GM19324 (cell line): ENCODE results near the gene DHRSX.
"Not testable (repeated sequence)": the region's sequence is repeated elsewhere in the genome, so short reads cannot be mapped to it uniquely, and the experiment has no call there.

Source experiments
- ATAC-seq: cut with Tn5 transposase; IDR thresholded peaks from one replicate; pipeline ENCODE4 v1.9.1; 2021; ENCODE audit warnings: mild to moderate bottlenecking, moderate library complexity; ENCODE audit not compliant: unreplicated experiment, low FRiP score

Gene DHRSX

DNA sequence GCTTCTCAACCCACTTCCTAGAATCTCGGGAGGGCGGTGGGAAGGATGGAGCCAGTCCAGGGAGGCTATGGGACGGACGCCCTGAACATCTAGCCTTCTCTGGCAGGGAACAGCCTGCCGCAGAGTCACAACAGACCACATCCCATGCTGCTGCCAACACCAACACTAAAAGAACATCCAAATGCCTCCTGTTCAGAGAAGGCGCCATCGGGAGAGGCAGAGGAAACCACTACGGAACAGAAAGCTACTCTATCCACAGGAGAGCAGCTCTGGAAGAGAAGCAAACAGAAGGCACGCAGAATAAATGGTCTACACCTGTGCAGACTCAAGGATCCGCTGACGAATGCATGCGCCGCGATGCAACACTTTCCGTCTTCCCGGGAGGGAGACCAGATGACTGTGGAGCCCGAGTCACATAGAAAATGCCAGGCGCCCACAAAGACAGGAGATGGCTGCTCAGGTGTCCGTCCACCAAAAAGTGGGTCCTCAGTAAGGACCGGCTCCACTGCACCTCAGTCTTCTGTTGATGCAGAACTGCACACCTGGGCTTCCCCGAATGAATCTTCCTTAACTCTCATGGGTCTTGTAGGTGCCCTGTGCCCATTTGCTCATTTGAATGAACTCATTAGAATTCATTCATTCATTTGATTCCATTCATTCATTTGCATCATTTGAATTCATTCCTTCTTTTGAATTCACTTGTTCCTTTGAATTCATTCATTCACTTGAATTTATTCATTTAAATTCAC is 217.5 kb downstream of the DHRSX start:
- ATAC-seq = no peak

DNA sequence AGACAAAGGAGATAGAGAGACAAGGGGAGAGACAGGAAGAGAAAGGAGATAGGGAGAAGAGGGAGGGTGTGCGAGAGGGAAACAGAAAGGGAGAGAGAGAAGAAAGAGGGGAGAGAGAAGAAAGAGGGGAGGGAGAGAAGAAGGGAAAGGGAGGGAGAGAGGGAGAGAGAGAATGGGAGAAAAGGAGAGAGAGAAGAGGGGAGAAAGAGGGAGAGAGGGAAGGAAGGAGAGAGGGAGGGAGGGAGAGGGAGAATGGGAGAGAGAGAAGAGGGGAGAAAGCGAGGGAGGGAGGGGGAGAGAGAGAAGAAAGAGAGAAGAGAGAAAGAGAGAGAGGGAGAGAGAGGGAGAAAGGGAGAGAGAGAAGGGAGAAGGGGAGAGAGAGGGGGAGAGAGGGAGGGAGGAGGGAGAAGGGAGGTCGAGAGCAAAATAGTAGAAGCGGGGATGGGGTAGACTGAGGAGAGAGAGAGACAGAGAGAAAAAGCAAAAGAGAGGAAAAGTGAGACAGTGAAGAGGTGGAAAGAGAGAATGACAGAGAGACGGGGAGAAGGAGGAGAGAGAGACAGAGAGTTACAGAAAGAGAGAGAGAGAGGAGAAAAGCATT is 218.2 kb downstream of the DHRSX start:
- ATAC-seq = no peak

DNA sequence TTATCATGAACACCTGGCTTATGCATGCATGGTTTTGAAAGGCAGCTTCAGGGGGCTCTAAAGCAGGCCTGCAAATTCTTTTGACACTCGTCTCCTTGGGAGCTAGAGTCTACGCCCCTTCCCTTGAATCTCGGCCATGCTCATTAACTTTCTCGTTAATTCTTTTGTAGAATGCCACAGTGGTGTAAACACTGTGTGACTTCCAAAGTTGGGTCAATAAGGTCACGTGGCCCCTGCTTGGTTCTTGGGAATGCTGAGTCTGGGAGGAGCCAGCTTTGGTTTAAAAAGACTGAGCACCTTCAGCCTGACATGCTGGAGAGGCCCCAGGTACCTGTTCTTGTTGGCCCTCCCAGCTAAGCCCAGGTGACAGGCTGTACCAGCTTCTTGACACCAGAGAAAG is 228.4 kb downstream of the DHRSX start:
- no peak for ATAC-seq

DNA sequence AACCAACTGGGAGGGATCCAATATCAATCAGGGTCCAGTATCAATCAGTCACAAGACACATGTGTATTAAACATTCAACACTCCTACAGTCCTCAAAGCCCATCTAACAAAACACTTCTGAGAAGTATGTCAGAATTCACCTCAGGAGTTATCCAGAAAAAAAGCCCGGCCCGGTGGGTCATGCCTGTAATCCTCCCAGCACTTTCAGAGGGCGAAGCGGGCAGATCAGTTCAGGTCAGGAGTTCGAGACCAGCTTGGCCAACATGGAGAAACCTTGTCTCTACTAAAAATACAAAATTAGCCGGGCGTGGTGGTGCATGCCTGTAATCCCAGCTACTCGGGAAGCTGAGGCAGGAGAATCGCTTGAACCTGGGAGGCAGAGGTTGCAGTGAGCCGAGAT is 229.2 kb downstream of the DHRSX start:
- not testable (repeated sequence) for ATAC-seq

DNA sequence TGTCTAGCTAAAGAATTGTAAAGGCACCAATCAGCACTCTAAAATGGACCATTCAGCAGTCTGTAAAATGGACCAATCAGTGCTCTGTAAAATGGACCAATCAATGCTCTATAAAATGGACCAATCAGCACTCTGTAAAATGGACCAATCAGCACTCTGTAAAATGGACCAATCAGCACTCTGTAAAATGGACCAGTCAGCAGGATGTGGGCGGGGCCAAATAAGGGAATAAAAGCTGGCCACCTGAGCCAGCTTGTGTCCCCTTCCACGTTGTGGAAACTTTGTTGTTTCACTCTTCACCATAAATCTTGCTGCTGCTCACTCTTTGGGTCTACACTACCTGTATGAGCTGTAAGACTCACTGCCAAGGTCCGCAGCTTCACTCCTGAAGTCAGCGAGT is 230.0 kb downstream of the DHRSX start:
- ATAC-seq = not testable (repeated sequence)

DNA sequence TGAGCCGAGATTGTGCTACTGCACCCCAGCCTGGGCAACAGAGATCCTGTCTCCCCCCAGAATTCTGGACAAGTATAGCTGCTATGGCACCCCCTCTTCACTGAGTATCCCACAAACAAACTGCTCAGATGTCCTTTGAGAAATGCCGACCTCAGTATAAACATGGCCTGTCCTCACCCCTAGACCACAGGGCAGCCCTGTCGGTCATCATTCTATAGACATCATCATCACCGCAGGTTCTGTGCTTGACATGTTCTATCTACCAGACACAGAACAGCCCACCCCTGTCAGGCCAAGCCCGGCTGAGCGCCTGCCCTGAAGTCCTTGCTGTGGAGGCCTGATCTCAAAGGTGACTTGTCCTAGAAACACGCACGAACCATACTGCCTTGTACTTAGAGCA is 232.9 kb downstream of the DHRSX start:
- ATAC-seq = no peak

DNA sequence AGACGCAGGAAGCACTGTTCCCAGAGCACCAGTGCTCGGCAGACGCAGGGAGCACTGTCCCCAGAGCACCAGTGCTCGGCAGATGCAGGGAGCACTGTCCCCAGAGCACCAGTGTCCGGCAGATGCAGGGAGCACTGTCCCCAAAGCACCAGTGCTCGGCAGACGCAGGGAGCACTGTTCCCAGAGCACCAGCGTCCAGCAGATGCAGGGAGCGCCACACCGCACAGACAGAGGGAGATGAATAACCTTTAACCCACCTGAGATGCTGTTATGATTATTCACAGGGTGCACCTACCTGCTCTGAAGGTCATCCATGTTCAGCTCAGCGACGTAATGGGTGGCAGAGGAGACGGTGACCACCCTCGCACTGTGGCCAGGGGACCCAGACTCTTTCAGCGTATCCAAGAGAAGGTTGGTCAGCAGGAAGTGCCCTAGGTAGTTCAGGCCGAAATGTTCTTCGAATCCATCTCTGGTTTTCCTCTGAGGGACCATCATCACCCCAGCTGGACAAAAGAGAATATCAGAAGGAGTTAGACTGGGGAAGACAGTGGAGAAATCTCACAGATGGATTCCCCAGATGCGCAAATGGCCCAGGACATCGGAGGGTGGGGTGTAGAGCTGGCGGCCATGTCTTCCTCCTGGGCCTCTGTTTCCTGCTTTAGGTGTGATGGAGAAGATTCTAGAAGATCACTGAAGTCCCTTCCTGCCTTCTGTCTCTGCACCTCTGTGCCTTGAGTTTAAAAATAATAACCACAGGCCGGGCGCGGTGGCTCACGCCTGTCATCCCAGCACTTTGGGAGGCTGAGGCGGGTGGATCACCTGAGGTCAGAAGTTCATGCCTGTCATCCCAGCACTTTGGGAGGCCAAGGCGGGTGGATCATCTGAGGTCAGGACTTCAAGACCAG is 234.1 kb downstream of the DHRSX start:
- ATAC-seq = no peak

DNA sequence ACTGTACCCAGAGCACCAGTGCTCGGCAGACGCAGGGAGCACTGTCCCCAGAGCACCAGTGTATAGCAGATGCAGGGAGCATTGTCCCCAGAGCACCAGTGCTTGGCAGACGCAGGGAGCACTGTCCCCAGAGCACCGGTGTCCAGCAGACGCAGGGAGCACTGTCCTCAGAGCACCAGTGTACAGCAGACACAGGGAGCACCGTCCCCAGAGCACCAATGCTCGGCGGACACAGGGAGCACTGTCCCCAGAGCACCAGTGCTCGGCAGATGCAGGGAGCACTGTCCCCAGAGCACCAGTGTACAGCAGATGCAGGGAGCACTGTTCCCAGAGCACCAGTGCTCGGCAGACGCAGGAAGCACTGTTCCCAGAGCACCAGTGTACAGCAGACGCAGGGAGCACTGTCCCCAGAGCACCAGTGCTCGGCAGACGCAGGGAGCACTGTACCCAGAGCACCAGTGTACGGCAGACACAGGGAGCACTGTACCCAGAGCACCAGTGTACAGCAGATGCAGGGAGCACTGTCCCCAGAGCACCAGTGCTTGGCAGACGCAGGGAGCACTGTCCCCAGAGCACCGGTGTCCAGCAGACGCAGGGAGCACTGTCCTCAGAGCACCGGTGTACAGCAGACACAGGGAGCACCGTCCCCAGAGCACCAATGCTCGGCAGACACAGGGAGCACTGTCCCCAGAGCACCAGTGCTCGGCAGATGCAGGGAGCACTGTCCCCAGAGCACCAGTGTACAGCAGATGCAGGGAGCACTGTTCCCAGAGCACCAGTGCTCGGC is 234.9 kb downstream of the DHRSX start:
- ATAC-seq = not testable (repeated sequence)

DNA sequence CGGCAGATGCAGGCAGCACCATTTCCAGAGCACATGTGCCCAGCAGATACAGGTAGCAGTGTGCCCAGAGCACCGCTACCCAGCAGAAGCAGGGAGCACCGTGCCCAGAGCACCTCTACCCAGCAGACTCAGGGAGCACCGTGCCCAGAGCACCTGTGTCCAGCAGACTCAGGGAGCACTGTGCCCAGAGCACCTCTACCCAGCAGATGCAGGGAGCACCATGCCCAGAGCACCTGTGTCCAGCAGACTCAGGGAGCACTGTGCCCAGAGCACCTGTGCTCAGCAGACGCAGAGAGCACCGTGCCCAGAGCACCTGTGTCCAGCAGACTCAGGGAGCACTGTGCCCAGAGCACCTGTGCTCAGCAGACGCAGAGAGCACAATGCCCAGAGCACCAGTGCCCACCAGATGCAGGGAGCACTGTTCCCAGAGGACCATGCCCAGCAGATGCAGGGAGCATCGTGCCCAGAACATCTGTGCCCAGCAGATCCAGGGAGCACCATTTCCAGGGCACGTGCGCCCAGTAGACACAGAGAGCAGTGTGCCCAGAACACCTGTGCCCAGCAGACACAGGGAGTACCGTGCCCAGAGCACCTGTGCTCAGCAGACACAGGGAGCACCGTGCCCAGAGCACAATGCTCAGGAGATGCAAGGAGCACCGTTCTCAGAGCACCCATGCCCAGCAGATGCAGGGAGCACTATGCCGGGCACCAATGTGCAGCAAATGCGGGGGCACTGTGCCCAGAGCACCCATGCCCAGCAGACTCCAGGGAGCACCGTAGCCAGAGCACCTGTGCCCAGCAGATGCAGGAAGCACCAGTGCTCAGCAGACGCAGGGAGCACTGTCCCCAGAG is 236.4 kb downstream of the DHRSX start:
- ATAC-seq = no peak

DNA sequence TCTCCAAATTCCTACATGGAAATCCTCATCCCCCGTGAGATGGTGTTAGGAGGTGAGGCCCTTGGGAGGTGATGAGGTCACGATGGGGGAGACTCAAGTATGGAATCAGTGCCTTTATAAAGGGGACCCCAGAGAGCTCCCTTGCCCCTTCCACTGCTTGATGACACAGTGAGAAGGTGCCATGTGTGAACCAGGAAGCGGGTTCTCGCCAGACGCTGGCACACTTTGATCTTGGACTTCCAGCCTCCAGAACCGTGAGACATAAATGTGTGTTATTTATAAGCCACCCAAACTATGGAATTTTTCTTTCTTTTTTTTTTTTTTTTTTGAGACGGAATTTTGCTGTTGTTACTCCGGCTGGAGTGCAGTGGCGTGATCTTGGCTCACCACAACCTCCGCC is 237.6 kb downstream of the DHRSX start:
- ATAC-seq = no peak

DNA sequence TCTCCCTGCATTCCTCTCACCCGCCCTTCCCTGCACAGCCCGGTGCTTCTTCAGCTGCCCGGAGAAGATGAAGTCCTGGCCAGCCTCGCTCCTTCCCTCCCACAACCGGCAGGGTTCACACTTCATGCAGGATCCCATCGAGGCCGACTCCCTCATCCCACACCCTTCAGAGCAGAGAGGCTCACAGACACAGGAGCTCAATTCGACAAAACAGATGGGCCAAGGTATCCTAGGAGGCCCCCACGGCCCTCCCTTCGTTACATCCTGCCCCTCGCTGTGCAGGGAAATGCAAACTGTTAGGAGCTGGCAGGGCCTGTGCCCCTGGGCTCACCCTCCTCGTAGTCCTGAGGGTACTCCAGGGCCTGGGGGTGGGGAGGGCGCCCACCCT is 238.1 kb downstream of the DHRSX start:
- ATAC-seq = no peak

DNA sequence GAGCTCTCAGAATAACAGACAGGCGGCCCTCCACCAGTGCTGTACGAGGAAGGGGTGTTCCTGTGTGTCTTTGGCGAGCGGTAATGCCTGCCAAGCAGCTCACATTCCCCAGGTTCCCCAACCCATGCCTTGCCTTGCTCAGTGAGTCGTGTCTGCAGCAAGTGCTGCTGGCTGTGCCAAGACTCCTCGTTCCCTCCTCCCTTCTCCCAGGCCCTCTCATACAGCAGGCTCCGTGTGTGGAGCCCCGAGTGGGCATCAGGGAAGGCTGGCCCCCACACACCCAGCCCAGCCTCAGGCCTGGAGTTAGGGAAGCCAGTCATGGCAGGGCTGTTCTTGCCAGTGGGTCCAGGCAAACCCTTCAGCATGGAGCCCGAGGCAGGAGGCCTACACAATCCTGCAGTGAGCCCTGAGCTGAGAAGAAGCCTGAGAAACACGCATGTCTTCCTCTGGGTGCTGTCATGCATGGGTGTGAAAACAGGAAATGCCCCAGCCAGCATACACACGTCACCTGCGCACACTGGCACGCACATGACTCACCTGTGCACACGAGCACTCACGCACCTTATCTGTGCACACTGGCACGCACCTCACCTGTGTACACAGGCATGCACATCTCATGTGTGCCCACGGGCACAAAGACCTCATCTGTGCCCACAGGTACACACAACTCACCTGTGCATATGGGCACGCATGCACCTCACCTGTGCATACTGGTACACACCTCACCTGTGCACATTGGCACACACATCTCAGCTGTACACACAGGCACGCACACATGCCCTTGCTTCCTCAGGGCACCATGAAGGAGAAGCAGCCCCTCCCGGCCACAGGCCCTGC is 238.7 kb downstream of the DHRSX start:
- no peak for ATAC-seq

DNA sequence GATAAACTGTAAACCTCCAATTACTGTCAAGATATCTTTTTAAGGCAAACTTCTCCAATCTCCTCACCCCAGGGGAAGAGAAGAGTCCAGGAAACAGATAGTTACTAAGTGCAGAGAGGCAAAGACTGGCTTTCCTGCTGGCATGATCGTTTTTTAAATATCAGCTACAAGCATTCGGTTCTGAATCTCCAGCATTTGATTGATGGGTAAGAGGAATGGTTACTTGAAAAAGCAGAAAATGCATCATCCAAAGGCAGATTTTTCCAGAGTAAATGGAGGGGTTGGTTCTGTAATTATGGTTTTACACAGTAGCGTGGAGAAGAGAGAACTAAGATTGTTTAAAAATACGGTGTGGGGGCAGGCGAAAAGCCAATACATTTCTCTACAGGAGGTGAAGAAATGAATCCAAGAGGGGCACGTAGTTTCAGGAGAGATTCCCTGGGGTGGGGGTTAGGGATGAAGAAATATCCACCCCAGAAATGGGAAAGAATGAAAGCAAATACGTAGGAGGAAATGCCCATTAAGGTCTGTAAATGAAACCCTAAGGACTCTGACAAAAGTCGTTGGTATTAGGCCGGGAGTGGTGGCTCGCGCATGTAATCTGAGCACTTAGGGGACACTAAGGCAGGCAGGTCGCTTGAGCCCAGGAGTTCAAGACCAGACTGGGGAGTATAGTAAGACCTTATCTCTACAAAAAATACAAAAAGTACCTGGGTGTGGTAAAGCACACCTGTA is 248.3 kb downstream of the DHRSX start:
- no peak for ATAC-seq

DNA sequence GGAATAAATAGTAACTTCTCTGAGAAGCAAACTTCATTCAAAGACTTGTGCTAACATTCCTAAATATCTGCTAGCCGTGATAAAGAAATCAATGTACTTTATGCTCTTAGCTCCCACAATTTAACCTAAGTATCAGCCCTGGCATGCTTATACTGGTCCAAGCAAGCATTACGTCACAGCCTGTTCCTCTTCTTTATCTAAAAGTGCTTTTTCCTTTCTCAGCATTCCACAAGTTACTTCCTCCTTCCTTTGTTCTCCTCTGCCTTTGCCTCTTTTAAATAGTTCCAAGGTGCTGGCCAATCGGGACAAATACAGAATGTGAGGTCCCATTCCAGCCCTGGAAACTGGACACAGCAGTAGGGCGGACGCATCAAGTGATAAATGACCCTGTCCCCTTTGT is 249.6 kb downstream of the DHRSX start:
- no peak for ATAC-seq

DNA sequence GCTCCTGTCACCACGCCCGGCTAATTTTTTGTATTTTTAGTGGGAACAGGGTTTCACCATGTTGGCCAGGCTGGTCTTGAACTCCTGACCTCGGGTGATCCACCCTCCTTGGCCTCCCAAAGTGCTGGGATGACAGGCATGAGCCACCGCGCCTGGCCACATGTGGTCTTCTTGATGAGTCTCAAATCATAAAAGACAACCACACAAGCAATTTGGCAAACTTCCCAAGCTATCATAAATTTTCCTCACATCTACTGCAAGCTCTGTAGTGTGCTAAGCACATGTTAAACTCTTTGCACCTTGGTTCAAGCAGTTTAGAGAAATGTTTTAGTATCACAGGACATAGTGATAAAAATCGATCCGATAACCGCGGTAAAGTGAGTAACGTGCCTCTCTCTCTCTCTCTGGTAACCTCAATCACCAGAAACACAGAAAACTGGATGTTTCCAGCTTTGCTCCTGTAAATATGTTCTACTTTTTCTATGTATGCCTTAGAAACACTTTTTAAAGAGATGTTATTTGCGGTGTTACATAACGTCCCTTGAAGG is 256.8 kb downstream of the DHRSX start:
- no peak for ATAC-seq

DNA sequence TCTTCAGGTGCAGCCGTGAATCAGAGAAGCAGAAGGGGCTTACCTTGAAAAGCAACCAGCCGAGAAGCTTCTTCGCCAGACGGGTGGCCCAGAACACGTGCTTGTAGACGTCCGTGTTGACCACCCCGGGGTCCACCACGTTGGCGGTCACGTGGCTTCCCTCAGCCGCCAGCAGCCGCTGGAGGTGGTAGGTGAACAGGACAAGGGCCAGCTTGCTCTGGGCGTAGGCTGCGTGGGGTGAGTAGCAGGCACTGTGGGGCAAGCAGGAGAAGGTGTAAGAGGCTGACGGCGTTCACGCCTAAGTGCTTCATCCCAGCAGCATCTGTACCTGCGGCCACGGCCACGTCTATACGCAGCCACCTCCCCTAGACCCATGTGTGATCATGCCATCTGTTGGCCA is 257.8 kb downstream of the DHRSX start:
- no peak for ATAC-seq

DNA sequence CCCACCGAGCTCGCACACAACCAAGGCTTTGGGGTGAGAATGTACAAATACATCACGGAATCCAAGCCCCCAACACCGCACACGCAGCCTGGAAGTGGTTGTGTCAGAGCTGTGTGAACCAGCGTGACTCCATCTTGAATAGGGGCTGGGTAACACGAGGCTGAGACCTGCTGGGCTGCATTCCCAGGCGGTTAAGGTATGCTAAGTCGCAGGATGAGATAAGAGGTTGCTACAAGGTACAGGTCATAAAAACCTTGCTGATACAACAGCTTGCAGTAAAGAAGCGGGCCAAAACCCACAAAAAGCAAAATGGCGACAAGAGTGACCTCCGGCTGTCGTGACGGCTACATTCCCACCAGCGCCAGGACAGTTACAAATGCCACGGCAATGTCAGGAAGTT is 258.4 kb downstream of the DHRSX start:
- no peak for ATAC-seq

DNA sequence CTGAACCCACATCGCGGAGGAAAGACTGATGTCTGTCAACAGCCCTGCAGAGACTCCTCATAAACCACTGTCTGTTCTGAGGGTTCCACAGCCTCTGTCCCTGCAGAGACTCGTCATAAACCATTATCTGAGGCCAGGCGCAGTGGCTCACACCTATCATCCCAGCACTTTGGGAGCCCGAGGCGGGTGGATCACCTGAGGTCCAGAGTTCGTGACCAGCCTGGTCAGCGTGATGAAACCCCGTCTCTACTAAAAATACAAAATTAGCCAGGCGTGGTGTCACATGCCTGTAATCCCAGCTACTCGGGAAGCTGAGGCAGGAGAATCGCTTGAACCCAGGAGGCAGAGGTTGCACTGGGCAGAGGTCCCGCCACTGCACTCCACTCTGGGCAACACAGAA is 259.3 kb downstream of the DHRSX start:
- ATAC-seq = not testable (repeated sequence)
